K562 (cell line): ENCODE data around the gene PEPD. TPM values are rescaled to one million over a fixed set of nuclear protein-coding genes. Genes with fewer than 3 reads are reported as not detected.

Source experiments
- ATAC-seq: fragments of 200-7000 bp; cut with Tn5 transposase; 3 replicates; pipeline ENCODE4 v1.9.1; 2020; ENCODE audit warnings: moderate library complexity
- BruUV-seq: library from RNA; stranded (reverse); fragments of 400-500 nt; replicated peaks from 2 replicates; lab custom pipeline; 2021; lab: Mats Ljungman, UMichigan
- CTCF ChIA-PET: fragments of 300-600 bp; formaldehyde crosslinking; extraction: SDS; loops from one replicate; lab custom pipeline; 2021; ENCODE audit warnings: low intra/inter-chr PET ratio; lab: Yijun Ruan, JAX
- POLR2A ChIA-PET: fragments of 300-600, 350-650 bp; sonication (Branson Sonifier 250); formaldehyde crosslinking; extraction: SDS; loops from one replicate; lab custom pipeline; 2021; ENCODE audit warnings: antibody characterized with exemption, inconsistent platforms; lab: Yijun Ruan, JAX
- DNase-seq, 4 experiments: peaks; one replicate each; pipeline versions ENCODE4 v3.0.0 to v3.0.0-alpha.2; 2011 to 2018; ENCODE audit warnings: low spot score in 3 of 4, mixed read lengths in 3 of 4; ENCODE audit errors: extremely low read depth in 1 of 4
- FAIRE-seq: peaks from 2 replicates; lab custom pipeline; 2011; peaks lifted over from hg19 to GRCh38; lab: Jason Lieb, UNC
- H2AFZ ChIP-seq: 2 replicates; pipeline ENCODE4 v1.6.0; 2011; ENCODE audit warnings: low read depth, low read length, control low read depth, inconsistent platforms
- H3K27ac ChIP-seq: fragments of 200-600 bp; 3 replicates; pipeline ENCODE4 v1.8.0; 2011; ENCODE audit warnings: low read depth, mild to moderate bottlenecking, control low read depth, inconsistent platforms, low read length, moderate library complexity, mixed read lengths; ENCODE audit errors: extremely low read depth
- H3K27me3 ChIP-seq, 2 experiments: fragments of 300-600 bp in 1 of 2; 2 replicates in 1 of 2; 3 replicates in 1 of 2; pipeline versions ENCODE4 v1.6.0 to v1.8.0; 2011; ENCODE audit warnings: inconsistent platforms in 2 of 2, low read length in 2 of 2, mild to moderate bottlenecking in 1 of 2, mixed read lengths in 1 of 2, moderate library complexity in 1 of 2; ENCODE audit not compliant: control insufficient read depth in 2 of 2, insufficient read depth in 2 of 2
- H3K36me3 ChIP-seq: fragments of 300-600 bp; 3 replicates; pipeline ENCODE4 v1.8.0; 2011; ENCODE audit warnings: mild to moderate bottlenecking, low read length, inconsistent platforms; ENCODE audit not compliant: control insufficient read depth, insufficient read depth
- H3K4me1 ChIP-seq, 2 experiments: fragments of 200-600 bp in 1 of 2; replicated peaks in 1 of 2; 2 replicates in 1 of 2; 3 replicates in 1 of 2; pipeline versions ENCODE4 v1.5.1 to v1.8.0; 2011; ENCODE audit warnings: inconsistent platforms in 2 of 2, low read length in 2 of 2, mild to moderate bottlenecking in 1 of 2, mixed read lengths in 1 of 2, moderate library complexity in 1 of 2; ENCODE audit not compliant: control insufficient read depth in 2 of 2, insufficient read depth in 2 of 2
- H3K4me2 ChIP-seq: 2 replicates; pipeline ENCODE4 v1.6.1; 2011; ENCODE audit warnings: low read length, control low read depth, inconsistent platforms, mixed read lengths; ENCODE audit not compliant: insufficient read depth
- H3K4me3 ChIP-seq: fragments of 200-600 bp; sonication (generic), shearing (Covaris generic); 2 replicates; pipeline ENCODE4 v1.5.1; 2016; ENCODE audit warnings: control low read depth, inconsistent platforms
- H3K79me2 ChIP-seq: fragments of 200-600 bp; 3 replicates; pipeline ENCODE4 v1.8.0; 2011; ENCODE audit warnings: low read length, inconsistent platforms; ENCODE audit not compliant: control insufficient read depth, insufficient read depth
- H3K9ac ChIP-seq, 2 experiments: 2 replicates each; pipeline versions ENCODE4 v1.6.0 to v1.6.1; 2011; ENCODE audit warnings: low read depth in 2 of 2, low read length in 2 of 2, control low read depth in 1 of 2, inconsistent platforms in 1 of 2, mild to moderate bottlenecking in 1 of 2, mixed read lengths in 1 of 2; ENCODE audit not compliant: insufficient read depth in 1 of 2
- H3K9me1 ChIP-seq: one replicate; pipeline ENCODE4 v1.6.0; 2011; ENCODE audit warnings: inconsistent platforms, mild to moderate bottlenecking, low read length, moderate library complexity; ENCODE audit not compliant: control insufficient read depth, insufficient read depth
- H3K9me3 ChIP-seq: replicated peaks from 2 replicates; pipeline ENCODE4 v1.5.1; 2011; ENCODE audit warnings: low read depth, low read length, inconsistent platforms; ENCODE audit not compliant: control insufficient read depth, insufficient read depth
- H4K20me1 ChIP-seq: replicated peaks from 2 replicates; pipeline ENCODE4 v1.6.1; 2011; ENCODE audit warnings: low read length, inconsistent platforms, mixed read lengths; ENCODE audit not compliant: control insufficient read depth, insufficient read depth
- C11orf30 ChIP-seq: fragments of 450-650 bp; IDR thresholded peaks from 2 replicates; pipeline ENCODE4 v1.6.1; 2016; ENCODE audit warnings: low read depth, mild to moderate bottlenecking
- HDAC3 ChIP-seq: fragments of 450-650 bp; IDR thresholded peaks from 2 replicates; pipeline ENCODE4 v1.6.1; 2018; ENCODE audit warnings: borderline replicate concordance, mild to moderate bottlenecking, moderate library complexity; ENCODE audit not compliant: partially characterized antibody
- MAFG ChIP-seq: fragments of 450-650 bp; conservative IDR thresholded peaks from 2 replicates; pipeline ENCODE4 v1.6.1; 2016; ENCODE audit warnings: missing genetic modification characterization, missing compliant biosample characterization
- ZBTB34 ChIP-seq: fragments of 250-450 bp; sonication (Bioruptor Pico); IDR thresholded peaks from 2 replicates; pipeline ENCODE4 v1.8.0; 2021; ENCODE audit warnings: mild to moderate bottlenecking, moderate library complexity
- ZNF316 ChIP-seq: fragments of 450-650 bp; IDR thresholded peaks from 2 replicates; pipeline ENCODE4 v1.6.1; 2016
- WGBS: fragments of 100-300 bp; shearing (Covaris generic); methylation state at CpG from one replicate; pipeline ENCODE4 v1.1.6; 2016; ENCODE audit warnings: low coverage, mixed read lengths; ENCODE audit not compliant: insufficient coverage; ENCODE audit errors: missing lambda C conversion rate; 5-methylcytosine and 5-hydroxymethylcytosine counted together
- in situ Hi-C: fragments of 300-500 bp; cut with MboI; formaldehyde crosslinking; loops from 4 replicates; pipeline ENCODE4 v1.15.0; 2018; ENCODE audit warnings: inconsistent platforms, mixed read lengths
- intact Hi-C: fragments of 100-400 bp; cut with micrococcal nuclease; formaldehyde crosslinking; loops from 2 replicates; pipeline ENCODE4 v1.14.2; 2022
- polyA plus RNA-seq, 8 experiments: library from polyadenylated mRNA; depleted of rRNA in 4 of 8; stranded (reverse) in 5 of 8; unstranded in 3 of 8; fragments of >200 nt; fragmentation: Nextera tagmentation in 2 of 8; fragmentation: Illumina TruSeq in 1 of 8; extraction: Ambion mirVana in 2 of 8; extraction: Trizol in 1 of 8; gene quantifications; 2 replicates each; pipeline versions ENCODE4 v1.2.1 to v1.2.3, GENCODE V29; 2011 to 2014; ENCODE audit warnings: inconsistent platforms in 1 of 8, missing spikeins in 1 of 8
- total RNA-seq, 7 experiments: library from RNA; depleted of rRNA in 6 of 7; stranded (reverse); fragments of >200 nt in 6 of 7; fragmentation: Illumina TruSeq in 2 of 7; extraction: Trizol in 2 of 7; gene quantifications; 2 replicates each; pipeline versions ENCODE4 v1.2.1 to v1.2.3, GENCODE V29; 2011 to 2021; ENCODE audit warnings: low replicate concordance in 1 of 7

Gene PEPD
- total and polyA plus RNA-seq, 9 of the 15 experiments (the other 6 are each of a cell fraction or from before 2014, with no cell fraction given) = 1.3 to 19.2 (median 16.0) TPM

DNA sequence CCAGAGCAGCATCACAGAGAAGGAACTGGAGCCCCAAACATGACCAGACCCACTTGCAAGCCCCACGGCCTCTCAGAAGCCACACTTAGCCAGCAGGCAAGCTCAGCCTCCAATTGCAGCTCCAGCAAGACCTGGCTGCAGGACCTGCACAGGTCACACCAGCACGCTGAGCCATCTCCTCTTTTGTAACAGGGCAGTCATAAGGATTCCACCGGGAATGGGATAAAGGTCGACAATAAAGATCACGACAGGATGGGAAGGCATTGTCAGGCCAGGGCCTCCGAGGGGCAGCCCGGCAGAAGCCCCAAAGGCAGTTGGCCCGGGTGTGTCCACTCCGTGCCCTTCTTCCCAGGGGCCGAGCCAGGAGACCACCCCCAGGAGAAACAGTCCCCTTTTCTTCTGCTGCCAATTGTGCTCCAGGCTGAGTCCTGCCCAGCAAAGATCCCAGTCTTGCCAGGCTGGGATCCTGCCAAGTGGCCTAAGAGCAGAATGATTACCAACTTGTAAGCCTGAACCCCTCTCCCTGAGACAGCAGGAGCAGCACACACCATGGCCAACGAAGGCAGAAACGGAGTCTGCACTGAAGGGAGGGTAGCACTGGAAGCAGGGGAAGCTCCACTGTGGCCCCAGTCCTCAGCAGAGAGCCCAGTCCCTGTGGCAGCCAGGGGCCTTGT is 12.5 kb downstream of the PEPD start:
- H3K4me2 ChIP-seq = no peak overlapping the region
- in situ Hi-C loops = no loop called here
- no peak overlapping the region for H3K4me3 ChIP-seq
- TF ChIP-seq ZNF316 (0 out of 2 replicates have a peak, but pooled peaks have one; percentile 18), HDAC3 (no peak), C11orf30 (peak; percentile 51; the same call in 1 of the 2 replicates), ZBTB34 (CRISPR knock-in tag) (no peak), MAFG (tag) (0 out of 2 replicates have a peak, but pooled peaks have one; percentile 20)
- no peaks in the 10 kb centered on the region for H3K9me3 ChIP-seq
- H3K9ac ChIP-seq = 0 out of 4 replicates have a peak overlapping the region, but pooled peaks of 1 of the 2 experiments have one; percentile 17
- H2AFZ ChIP-seq = no peak overlapping the region
- no TSS peak for BruUV-seq
- no peaks in the 10 kb centered on the region for H3K79me2 ChIP-seq
- peak; percentile 38; the same call in 1 of the 3 replicates for ATAC-seq
- intact Hi-C loops = no loop called here
- H3K27me3 ChIP-seq = no peaks in the 10 kb centered on the region; a peak in 2 of 5 replicates
- H3K4me1 ChIP-seq = peaks cover 0 to 9% of the 10 kb centered on the region in 2 experiments; a peak in 2 of 5 replicates
- DNase-seq = no peak
- no peak overlapping the region for H3K27ac ChIP-seq
- CTCF ChIA-PET = no interaction called here
- no peaks in the 10 kb centered on the region for H3K36me3 ChIP-seq
- no peaks in the 10 kb centered on the region for H3K9me1 ChIP-seq
- peaks cover 5% of the 10 kb centered on the region for H4K20me1 ChIP-seq
- POLR2A ChIA-PET = no interaction called here
- 17% methylated on average over 12 of the region's 12 CpGs for WGBS
- FAIRE-seq = no peak
